GM10266 (cell line): ENCODE results near the gene TMEM144.

Experiments
- DNase-seq: peaks from one replicate; pipeline ENCODE4 v3.0.0; 2012; ENCODE audit errors: extremely low spot score
- CTCF ChIP-seq: IDR thresholded peaks from 2 replicates; pipeline ENCODE4 v1.5.1; 2012; ENCODE audit warnings: mild to moderate bottlenecking, low read depth; ENCODE audit not compliant: control insufficient read depth, insufficient read depth; ENCODE audit errors: missing control alignments

The TMEM144 gene

GRCh38 chr4:158192439-158193158 lies 17.7 kb upstream of the TMEM144 start:
- no peak for TF ChIP-seq CTCF
- no peak for DNase-seq

GRCh38 chr4:158193171-158193749 lies 17.0 kb upstream of the TMEM144 start:
- peak; percentile 16 for DNase-seq
- peak; percentile 42 for TF ChIP-seq CTCF

GRCh38 chr4:158195297-158195696 lies 15.0 kb upstream of the TMEM144 start:
- no peak for DNase-seq
- TF ChIP-seq CTCF, result no peak

GRCh38 chr4:158197194-158197776 lies 13.0 kb upstream of the TMEM144 start:
- DNase-seq, result no peak
- no peak for TF ChIP-seq CTCF

GRCh38 chr4:158200214-158200613 lies 10.1 kb upstream of the TMEM144 start:
- DNase-seq, result no peak
- no peak for TF ChIP-seq CTCF

GRCh38 chr4:158201322-158201721 lies 9.0 kb upstream of the TMEM144 start:
- TF ChIP-seq CTCF, result no peak
- no peak for DNase-seq

- TF ChIP-seq CTCF, result no peak
- DNase-seq, result no peak
Observed at GRCh38 chr4:158201876-158202275, 8.4 kb upstream of the TMEM144 start.
